CD4-positive, alpha-beta T cell treated with Interferon gamma for 1 hour (primary cell): ENCODE data around the gene XDH.

Experiments
- DNase-seq: peaks from one replicate; pipeline ENCODE4 v3.0.0-alpha.2; 2020

Gene XDH

GRCh38 chr2:31401580-31401979, 13.0 kb downstream of the XDH start:
- DNase-seq, result no peak

- no peak for DNase-seq
These were observed 15.7 kb downstream of the XDH start for GRCh38 chr2:31398881-31399280.

GRCh38 chr2:31397094-31397493, 17.4 kb downstream of the XDH start:
- DNase-seq, result no peak

- DNase-seq, result no peak
These were observed 24.2 kb downstream of the XDH start for GRCh38 chr2:31390324-31390723.

GRCh38 chr2:31388736-31389135, 25.8 kb downstream of the XDH start:
- DNase-seq, result no peak

GRCh38 chr2:31387850-31388249, 26.7 kb downstream of the XDH start:
- no peak for DNase-seq

GRCh38 chr2:31386648-31387047, 27.9 kb downstream of the XDH start:
- DNase-seq, result no peak

GRCh38 chr2:31386172-31386571, 28.4 kb downstream of the XDH start:
- no peak for DNase-seq

- no peak for DNase-seq
These were observed 29.7 kb downstream of the XDH start for GRCh38 chr2:31384771-31385276.

- DNase-seq, result no peak
These were observed 30.2 kb downstream of the XDH start for GRCh38 chr2:31384351-31384750.

GRCh38 chr2:31383471-31384153, 30.9 kb downstream of the XDH start:
- no peak for DNase-seq

GRCh38 chr2:31382452-31383120, 32.0 kb downstream of the XDH start:
- DNase-seq, result no peak

- DNase-seq, result no peak
These were observed 32.9 kb downstream of the XDH start for GRCh38 chr2:31381601-31382000.

- no peak for DNase-seq
These were observed 34.3 kb downstream of the XDH start for GRCh38 chr2:31380243-31380642.

GRCh38 chr2:31379747-31380146, 34.8 kb downstream of the XDH start:
- DNase-seq, result no peak

- no peak for DNase-seq
These were observed 35.6 kb downstream of the XDH start for GRCh38 chr2:31378791-31379501.

GRCh38 chr2:31378389-31378788, 36.2 kb downstream of the XDH start:
- no peak for DNase-seq

GRCh38 chr2:31373127-31373526, 41.4 kb downstream of the XDH start:
- DNase-seq, result no peak

- DNase-seq, result no peak
These were observed 42.4 kb downstream of the XDH start for GRCh38 chr2:31372097-31372496.

- no peak for DNase-seq
These were observed 42.9 kb downstream of the XDH start for GRCh38 chr2:31371691-31372090.

GRCh38 chr2:31366733-31367132, 47.8 kb downstream of the XDH start:
- DNase-seq, result no peak

- no peak for DNase-seq
These were observed 48.6 kb downstream of the XDH start for GRCh38 chr2:31365834-31366505.

GRCh38 chr2:31365348-31365747, 49.2 kb downstream of the XDH start:
- DNase-seq, result no peak
